K562 (cell line): Measurements from ENCODE around the gene ACAP2. TPM values are rescaled to one million over a fixed set of nuclear protein-coding genes. Genes with fewer than 3 reads are reported as not detected.

ENCODE experiments used
- FOXA3 ChIP-seq, 2 experiments: fragments of 450-650 bp in 1 of 2; sonication (generic) in 1 of 2; formaldehyde crosslinking; IDR thresholded peaks in 1 of 2; conservative IDR thresholded peaks in 1 of 2; 2 replicates each; pipeline versions ENCODE4 v1.4.0 to v1.8.0; 2020 to 2022; ENCODE audit warnings: mild to moderate bottlenecking in 2 of 2, missing genetic modification reagents in 1 of 2
- FOXM1 ChIP-seq, 2 experiments: fragments of 450-650 bp in 1 of 2; sonication (generic) in 1 of 2; formaldehyde crosslinking in 1 of 2; IDR thresholded peaks; 2 replicates each; pipeline versions ENCODE4 v1.6.1 to v1.9.0; 2017 to 2022; ENCODE audit warnings: low read depth in 2 of 2, mild to moderate bottlenecking in 2 of 2, missing genetic modification reagents in 1 of 2, moderate library complexity in 1 of 2
- GABPB2 ChIP-seq: fragments of 250-450 bp; sonication (Bioruptor Pico); conservative IDR thresholded peaks from 2 replicates; pipeline ENCODE4 v1.5.1; 2021; ENCODE audit warnings: mild to moderate bottlenecking
- HMGXB4 ChIP-seq: sonication (generic); formaldehyde crosslinking; IDR thresholded peaks from 2 replicates; pipeline ENCODE4 v1.8.1; 2023; ENCODE audit warnings: mild to moderate bottlenecking, missing genetic modification reagents
- L3MBTL2 ChIP-seq: fragments of 450-650 bp; IDR thresholded peaks from 2 replicates; pipeline ENCODE4 v1.6.1; 2016; ENCODE audit warnings: mild to moderate bottlenecking, moderate library complexity
- MCM2 ChIP-seq: fragments of 450-650 bp; IDR thresholded peaks from 2 replicates; pipeline ENCODE4 v1.6.1; 2017; ENCODE audit warnings: low read depth, mild to moderate bottlenecking
- MTA3 ChIP-seq: fragments of 450-650 bp; formaldehyde crosslinking; IDR thresholded peaks from 2 replicates; pipeline ENCODE4 v1.6.1; 2017; ENCODE audit warnings: mild to moderate bottlenecking, borderline replicate concordance
- PHF21A ChIP-seq: fragments of 450-650 bp; IDR thresholded peaks from 2 replicates; pipeline ENCODE4 v1.6.1; 2017; ENCODE audit warnings: low read depth, borderline replicate concordance
- RBM25 ChIP-seq: fragments of 200-400 bp; formaldehyde crosslinking; IDR thresholded peaks from 2 replicates; pipeline ENCODE4 v1.6.1; 2018; ENCODE audit warnings: low read length, low read depth, moderate library complexity; ENCODE audit not compliant: severe bottlenecking
- SMC3 ChIP-seq: conservative IDR thresholded peaks from 2 replicates; pipeline ENCODE4 v1.6.1; 2011; ENCODE audit warnings: low read depth, low read length, improper control_type of control experiment; ENCODE audit not compliant: insufficient read depth
- SOX6 ChIP-seq: fragments of 450-650 bp; IDR thresholded peaks from 2 replicates; pipeline ENCODE4 v1.6.1; 2014; ENCODE audit warnings: mild to moderate bottlenecking
- TOE1 ChIP-seq, 2 experiments: fragments of 450-650 bp in 1 of 2; sonication (generic) in 1 of 2; formaldehyde crosslinking in 1 of 2; IDR thresholded peaks; 2 replicates each; pipeline versions ENCODE4 v1.7.1 to v1.8.0; 2016 to 2022; ENCODE audit warnings: borderline replicate concordance in 2 of 2, mild to moderate bottlenecking in 2 of 2, antibody characterized with exemption in 1 of 2, inconsistent platforms in 1 of 2, low read depth in 1 of 2, missing genetic modification reagents in 1 of 2, moderate library complexity in 1 of 2
- USF2 ChIP-seq: sonication (generic); formaldehyde crosslinking; IDR thresholded peaks from 2 replicates; pipeline ENCODE4 v1.5.0; 2020; ENCODE audit warnings: missing genetic modification reagents
- ZFP36 ChIP-seq: fragments of 150-350 bp; IDR thresholded peaks from 2 replicates; pipeline ENCODE4 v1.6.1; 2018; ENCODE audit warnings: low read length, low read depth; ENCODE audit not compliant: partially characterized antibody
- ZNF24 ChIP-seq: fragments of 450-650 bp; IDR thresholded peaks from 2 replicates; pipeline ENCODE4 v1.6.1; 2016
- ZNF79 ChIP-seq: fragments of 250-450 bp; sonication (Bioruptor Pico); IDR thresholded peaks from 2 replicates; pipeline ENCODE4 v1.4.0; 2020; ENCODE audit warnings: low read depth, mild to moderate bottlenecking, moderate library complexity
- polyA plus RNA-seq, 8 experiments: library from polyadenylated mRNA; depleted of rRNA in 4 of 8; stranded (reverse) in 5 of 8; unstranded in 3 of 8; fragments of >200 nt; fragmentation: Nextera tagmentation in 2 of 8; fragmentation: Illumina TruSeq in 1 of 8; extraction: Ambion mirVana in 2 of 8; extraction: Trizol in 1 of 8; gene quantifications; 2 replicates each; pipeline versions ENCODE4 v1.2.1 to v1.2.3, GENCODE V29; 2011 to 2014; ENCODE audit warnings: inconsistent platforms in 1 of 8, missing spikeins in 1 of 8
- total RNA-seq, 7 experiments: library from RNA; depleted of rRNA in 6 of 7; stranded (reverse); fragments of >200 nt in 6 of 7; fragmentation: Illumina TruSeq in 2 of 7; extraction: Trizol in 2 of 7; gene quantifications; 2 replicates each; pipeline versions ENCODE4 v1.2.1 to v1.2.3, GENCODE V29; 2011 to 2021; ENCODE audit warnings: low replicate concordance in 1 of 7
- TF ChIP-seq, protein P1 (sequence below): sonication (generic); formaldehyde crosslinking; IDR thresholded peaks from 2 replicates; pipeline ENCODE4 v1.8.0; 2022; ENCODE audit warnings: mild to moderate bottlenecking, missing genetic modification reagents

The ACAP2 gene
- total and polyA plus RNA-seq, 9 of the 15 experiments (the other 6 are each of a cell fraction or from before 2014, with no cell fraction given) = 10.6 to 52.7 (median 34.4) TPM

GRCh38 chr3:195271410-195272243, 171.2 kb downstream of the ACAP2 start (continued):
- TF ChIP-seq ZNF24 = peak; percentile 65
- peak; percentile 46; the same call in 1 of the 2 replicates for TF ChIP-seq MTA3
- 0 out of 2 replicates have a peak, but pooled peaks have one; percentile 42 for TF ChIP-seq PHF21A
- no peak; the same call in 1 of the 2 replicates for TF ChIP-seq FOXM1 (IDR thresholded peaks at IDR 0.05; ENCODE audit: low read depth)
- peak; percentile 35; the same call in 1 of the 2 replicates for TF ChIP-seq FOXM1 (CRISPR knock-in tag; IDR thresholded peaks at IDR 0.05; ENCODE audit: low read depth)
- TF ChIP-seq SOX6 = peak; percentile 66; the same call in 1 of the 2 replicates
- TF ChIP-seq RBM25 = peak; percentile 67
- TF ChIP-seq SMC3 = peak; percentile 97
- no peak for TF ChIP-seq ZFP36
- TF ChIP-seq FOXA3 (CRISPR knock-in tag; conservative IDR thresholded peaks at IDR 0.05 in 1 of 2, IDR thresholded peaks at IDR 0.05 in 1 of 2) = peak; percentile 28 to 72; a peak in 1 of 4 replicates
- TF ChIP-seq MCM2 = no peak
- TF ChIP-seq TOE1 (IDR thresholded peaks at IDR 0.05; ENCODE audit: borderline replicate concordance) = peak; percentile 82; the same call in 1 of the 2 replicates
- TF ChIP-seq TOE1 (CRISPR knock-in tag; IDR thresholded peaks at IDR 0.05; ENCODE audit: borderline replicate concordance, low read depth) = no peak
- TF ChIP-seq, protein P1, sequence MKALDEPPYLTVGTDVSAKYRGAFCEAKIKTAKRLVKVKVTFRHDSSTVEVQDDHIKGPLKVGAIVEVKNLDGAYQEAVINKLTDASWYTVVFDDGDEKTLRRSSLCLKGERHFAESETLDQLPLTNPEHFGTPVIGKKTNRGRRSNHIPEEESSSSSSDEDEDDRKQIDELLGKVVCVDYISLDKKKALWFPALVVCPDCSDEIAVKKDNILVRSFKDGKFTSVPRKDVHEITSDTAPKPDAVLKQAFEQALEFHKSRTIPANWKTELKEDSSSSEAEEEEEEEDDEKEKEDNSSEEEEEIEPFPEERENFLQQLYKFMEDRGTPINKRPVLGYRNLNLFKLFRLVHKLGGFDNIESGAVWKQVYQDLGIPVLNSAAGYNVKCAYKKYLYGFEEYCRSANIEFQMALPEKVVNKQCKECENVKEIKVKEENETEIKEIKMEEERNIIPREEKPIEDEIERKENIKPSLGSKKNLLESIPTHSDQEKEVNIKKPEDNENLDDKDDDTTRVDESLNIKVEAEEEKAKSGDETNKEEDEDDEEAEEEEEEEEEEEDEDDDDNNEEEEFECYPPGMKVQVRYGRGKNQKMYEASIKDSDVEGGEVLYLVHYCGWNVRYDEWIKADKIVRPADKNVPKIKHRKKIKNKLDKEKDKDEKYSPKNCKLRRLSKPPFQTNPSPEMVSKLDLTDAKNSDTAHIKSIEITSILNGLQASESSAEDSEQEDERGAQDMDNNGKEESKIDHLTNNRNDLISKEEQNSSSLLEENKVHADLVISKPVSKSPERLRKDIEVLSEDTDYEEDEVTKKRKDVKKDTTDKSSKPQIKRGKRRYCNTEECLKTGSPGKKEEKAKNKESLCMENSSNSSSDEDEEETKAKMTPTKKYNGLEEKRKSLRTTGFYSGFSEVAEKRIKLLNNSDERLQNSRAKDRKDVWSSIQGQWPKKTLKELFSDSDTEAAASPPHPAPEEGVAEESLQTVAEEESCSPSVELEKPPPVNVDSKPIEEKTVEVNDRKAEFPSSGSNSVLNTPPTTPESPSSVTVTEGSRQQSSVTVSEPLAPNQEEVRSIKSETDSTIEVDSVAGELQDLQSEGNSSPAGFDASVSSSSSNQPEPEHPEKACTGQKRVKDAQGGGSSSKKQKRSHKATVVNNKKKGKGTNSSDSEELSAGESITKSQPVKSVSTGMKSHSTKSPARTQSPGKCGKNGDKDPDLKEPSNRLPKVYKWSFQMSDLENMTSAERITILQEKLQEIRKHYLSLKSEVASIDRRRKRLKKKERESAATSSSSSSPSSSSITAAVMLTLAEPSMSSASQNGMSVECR = peak; percentile 62; the same call in 1 of the 2 replicates
- no peak; the same call in 1 of the 2 replicates for TF ChIP-seq GABPB2 (CRISPR knock-in tag)
- TF ChIP-seq USF2 (CRISPR knock-in tag) = peak; percentile 90
- no peak for TF ChIP-seq ZNF79
- 0 out of 2 replicates have a peak, but pooled peaks have one; percentile 24 for TF ChIP-seq HMGXB4 (CRISPR knock-in tag)
- peak; percentile 87 for TF ChIP-seq L3MBTL2
